ENCODE data around the gene SPATA3.

DNA sequence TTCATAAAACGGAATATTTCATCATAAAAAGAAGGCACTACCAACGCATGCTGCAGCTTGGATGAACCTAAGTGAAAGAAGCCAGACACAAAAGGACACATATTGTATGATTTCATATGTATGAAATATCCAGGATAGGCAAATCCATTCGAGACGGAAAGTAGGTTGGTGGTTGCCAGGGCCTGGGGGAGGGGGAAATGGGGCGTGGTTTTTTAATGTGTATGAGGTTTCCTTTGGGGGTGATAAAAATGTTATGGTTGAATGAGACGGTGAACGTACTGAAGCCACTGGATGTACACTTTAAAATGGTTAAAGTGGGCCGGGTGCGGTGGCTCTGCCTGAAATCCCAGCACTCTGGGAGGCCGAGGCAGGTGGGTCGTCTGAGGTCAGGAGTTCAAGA lies 20.0 kb upstream of the SPATA3 start:
- TF ChIP-seq, protein P1, sequence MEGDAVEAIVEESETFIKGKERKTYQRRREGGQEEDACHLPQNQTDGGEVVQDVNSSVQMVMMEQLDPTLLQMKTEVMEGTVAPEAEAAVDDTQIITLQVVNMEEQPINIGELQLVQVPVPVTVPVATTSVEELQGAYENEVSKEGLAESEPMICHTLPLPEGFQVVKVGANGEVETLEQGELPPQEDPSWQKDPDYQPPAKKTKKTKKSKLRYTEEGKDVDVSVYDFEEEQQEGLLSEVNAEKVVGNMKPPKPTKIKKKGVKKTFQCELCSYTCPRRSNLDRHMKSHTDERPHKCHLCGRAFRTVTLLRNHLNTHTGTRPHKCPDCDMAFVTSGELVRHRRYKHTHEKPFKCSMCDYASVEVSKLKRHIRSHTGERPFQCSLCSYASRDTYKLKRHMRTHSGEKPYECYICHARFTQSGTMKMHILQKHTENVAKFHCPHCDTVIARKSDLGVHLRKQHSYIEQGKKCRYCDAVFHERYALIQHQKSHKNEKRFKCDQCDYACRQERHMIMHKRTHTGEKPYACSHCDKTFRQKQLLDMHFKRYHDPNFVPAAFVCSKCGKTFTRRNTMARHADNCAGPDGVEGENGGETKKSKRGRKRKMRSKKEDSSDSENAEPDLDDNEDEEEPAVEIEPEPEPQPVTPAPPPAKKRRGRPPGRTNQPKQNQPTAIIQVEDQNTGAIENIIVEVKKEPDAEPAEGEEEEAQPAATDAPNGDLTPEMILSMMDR (conservative IDR thresholded peaks at IDR 0.05; ENCODE audit: low read depth, low read length), result no peak
- TF ChIP-seq EZH2 (IDR thresholded peaks at IDR 0.05; ENCODE audit: low read length, unreplicated experiment), result no peak

Measured in PC-3 (cell line).